ENCODE results near the gene SPOUT1. TPM values are rescaled to one million over a fixed set of nuclear protein-coding genes. Genes with fewer than 3 reads are reported as not detected.

SPOUT1 gene
- total and polyA plus RNA-seq, 8 donors = 14.8 to 32.8 (median 23.3) TPM

DNA sequence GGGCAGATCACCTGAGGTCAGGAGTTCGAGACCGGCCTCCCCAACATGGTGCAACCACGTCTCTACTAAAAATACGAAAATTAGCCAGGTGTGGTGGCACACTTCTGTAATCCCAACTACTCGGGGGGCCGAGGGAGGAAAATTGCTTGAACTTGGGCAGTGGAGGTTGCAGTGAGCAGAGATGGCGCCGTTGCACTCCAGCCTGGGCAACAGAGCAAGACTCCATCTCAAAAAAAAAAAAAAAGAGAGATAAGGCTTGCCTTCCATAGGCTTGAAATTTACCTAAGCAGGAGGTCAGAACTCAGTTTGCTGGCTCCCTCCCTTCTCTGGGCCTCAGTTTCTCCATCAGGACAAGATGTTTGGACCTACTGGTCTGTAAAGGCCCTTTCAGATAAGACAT lies 1.3 kb downstream of the SPOUT1 start:
- no peak for FAIRE-seq
- intact Hi-C loops (cut with DNase I) = no loop called here

DNA sequence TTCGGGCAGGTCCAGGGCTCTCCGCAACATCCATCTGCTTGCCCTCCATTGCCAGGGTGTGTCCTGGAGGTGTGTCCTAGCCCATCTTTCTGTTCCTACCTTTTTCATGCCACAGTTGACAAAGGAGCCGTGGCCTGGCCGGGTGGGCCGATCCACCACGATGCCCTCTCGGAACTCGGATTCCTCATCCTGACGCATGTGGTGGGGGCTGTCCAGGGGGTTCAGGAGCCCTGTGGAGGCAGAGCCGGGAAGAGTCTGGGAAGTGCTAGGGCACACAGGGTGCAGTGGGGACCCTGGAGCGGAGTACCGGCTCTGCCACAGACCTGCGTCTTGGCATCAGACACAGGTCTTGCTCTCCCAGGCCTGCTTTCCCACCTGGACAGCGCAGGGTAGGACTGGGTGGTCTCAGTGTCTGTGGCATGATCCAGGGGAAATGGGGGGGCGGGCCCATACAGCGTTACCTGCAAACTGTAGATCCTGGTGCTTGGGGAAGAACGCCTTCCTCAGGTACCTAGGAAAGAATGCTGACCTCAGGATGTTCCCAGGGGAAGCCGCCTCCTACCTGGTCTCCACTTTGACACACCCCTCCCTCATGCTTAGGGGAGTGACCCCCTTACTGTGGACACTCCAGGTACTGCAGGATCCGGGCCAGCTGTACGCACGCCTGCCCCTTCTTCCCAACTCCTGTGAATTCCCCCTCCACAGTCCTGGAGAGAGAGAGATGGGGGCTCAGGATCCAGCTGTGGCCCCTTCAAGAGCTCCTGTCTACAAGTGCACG lies 3.5 kb downstream of the SPOUT1 start:
- intact Hi-C loops (cut with DNase I) = no loop called here
- Histone ChIP-seq H3K4me1 (peaks cover 0 to 10% (median 6%) of the 10 kb centered on the region in 3 donors), H3K36me3 (peaks cover 0 to 12% (median 0%) of the 10 kb centered on the region in 3 donors), H3K4me3 (no peak overlapping the region), H3K9me3 (no peaks in the 10 kb centered on the region), H3K27me3 (no peaks in the 10 kb centered on the region), H3K27ac (no peak overlapping the region)
- no peak for FAIRE-seq
- no peak for ATAC-seq
- no peak for DNase-seq
- TF ChIP-seq, protein P1, sequence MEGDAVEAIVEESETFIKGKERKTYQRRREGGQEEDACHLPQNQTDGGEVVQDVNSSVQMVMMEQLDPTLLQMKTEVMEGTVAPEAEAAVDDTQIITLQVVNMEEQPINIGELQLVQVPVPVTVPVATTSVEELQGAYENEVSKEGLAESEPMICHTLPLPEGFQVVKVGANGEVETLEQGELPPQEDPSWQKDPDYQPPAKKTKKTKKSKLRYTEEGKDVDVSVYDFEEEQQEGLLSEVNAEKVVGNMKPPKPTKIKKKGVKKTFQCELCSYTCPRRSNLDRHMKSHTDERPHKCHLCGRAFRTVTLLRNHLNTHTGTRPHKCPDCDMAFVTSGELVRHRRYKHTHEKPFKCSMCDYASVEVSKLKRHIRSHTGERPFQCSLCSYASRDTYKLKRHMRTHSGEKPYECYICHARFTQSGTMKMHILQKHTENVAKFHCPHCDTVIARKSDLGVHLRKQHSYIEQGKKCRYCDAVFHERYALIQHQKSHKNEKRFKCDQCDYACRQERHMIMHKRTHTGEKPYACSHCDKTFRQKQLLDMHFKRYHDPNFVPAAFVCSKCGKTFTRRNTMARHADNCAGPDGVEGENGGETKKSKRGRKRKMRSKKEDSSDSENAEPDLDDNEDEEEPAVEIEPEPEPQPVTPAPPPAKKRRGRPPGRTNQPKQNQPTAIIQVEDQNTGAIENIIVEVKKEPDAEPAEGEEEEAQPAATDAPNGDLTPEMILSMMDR (IDR thresholded peaks at IDR 0.05) = no peak
- 92 to 96% methylated on average over 21 to 22 of the region's 22 CpGs for WGBS, 2 donors

More for the DNA sequence above, 1.3 kb downstream of the SPOUT1 start:
- Histone ChIP-seq H3K36me3 (peaks cover 0 to 4% (median 0%) of the 10 kb centered on the region in 3 donors), H3K4me1 (peaks cover 0 to 10% (median 6%) of the 10 kb centered on the region in 3 donors), H3K27me3 (no peaks in the 10 kb centered on the region), H3K4me3 (no peak overlapping the region), H3K9me3 (no peaks in the 10 kb centered on the region), H3K27ac (no peak overlapping the region)
- DNase-seq = no peak
- no peak for ATAC-seq
- WGBS, 2 donors = 92 to 96% methylated on average over 7 to 8 of the region's 8 CpGs
- TF ChIP-seq, protein P1 (IDR thresholded peaks at IDR 0.05) = no peak

DNA sequence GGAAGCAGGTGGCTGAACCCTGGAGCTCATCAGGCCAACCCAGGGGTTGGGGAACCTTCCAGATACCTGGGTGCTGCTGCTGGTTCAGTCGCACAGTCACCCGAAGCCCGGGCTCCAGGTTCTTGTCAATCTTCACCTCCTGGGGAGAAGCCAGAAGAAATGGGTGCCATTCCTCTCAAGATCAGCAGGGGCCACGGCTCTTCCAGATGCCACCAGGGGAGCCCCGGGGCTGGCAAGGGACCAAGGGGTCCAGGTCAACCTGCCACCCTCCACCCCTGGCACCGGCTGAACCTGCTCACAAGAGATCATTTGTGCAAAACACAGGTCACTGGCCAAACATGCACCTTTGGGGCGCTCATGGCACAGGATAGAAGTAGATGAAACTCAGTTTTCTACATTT lies 4.7 kb downstream of the SPOUT1 start:
- Histone ChIP-seq H3K27me3 (no peaks in the 10 kb centered on the region), H3K27ac (no peak overlapping the region), H3K36me3 (peaks cover 0 to 12% (median 0%) of the 10 kb centered on the region in 3 donors), H3K4me1 (peaks cover 0 to 8% (median 6%) of the 10 kb centered on the region in 3 donors), H3K4me3 (no peak overlapping the region), H3K9me3 (no peaks in the 10 kb centered on the region)
- TF ChIP-seq, protein P1 (IDR thresholded peaks at IDR 0.05) = no peak
- WGBS, 2 donors = 82 to 89% methylated on average over 7 of the region's 7 CpGs
- intact Hi-C loops (cut with DNase I) = no loop called here
- no peak for FAIRE-seq
- no peak for ATAC-seq
- DNase-seq = no peak

- no peaks in the 10 kb centered on the region for H3K9me3 ChIP-seq
- FAIRE-seq (no peak), ATAC-seq (peak in 1 of 4 donors; percentile 3), DNase-seq (no peak)
- TF ChIP-seq, protein P1 (IDR thresholded peaks at IDR 0.05) = no peak
- H3K36me3 ChIP-seq = peaks cover 0 to 12% (median 0%) of the 10 kb centered on the region in 3 donors
- intact Hi-C loops (cut with DNase I) = no loop called here
- peaks cover 0 to 13% (median 5%) of the 10 kb centered on the region in 3 donors for H3K4me1 ChIP-seq
- H3K27ac ChIP-seq = no peak overlapping the region
- no peak overlapping the region for H3K4me3 ChIP-seq
- no peaks in the 10 kb centered on the region for H3K27me3 ChIP-seq
- 68 to 74% methylated on average over 12 of the region's 12 CpGs for WGBS, 2 donors
These were observed 5.6 kb downstream of the SPOUT1 start for GRCh38 chr9:128823903-128824406.
